Cardiac fibroblast (primary cell): Measurements from ENCODE around the gene SLC25A25.

Experiments
- DNase-seq, 2 donors: peaks; one replicate each; pipeline versions ENCODE4 v3.0.0 to v3.0.0-alpha.2; 2010; ENCODE audit warnings: low read depth in 2 of 2
- H3K4me3 ChIP-seq, 2 donors: replicated peaks in 1 of 2; 1 replicate in 1 of 2; 2 replicates in 1 of 2; pipeline ENCODE4 v1.5.1; 2011; ENCODE audit warnings: low read depth in 2 of 2, low read length in 2 of 2, mild to moderate bottlenecking in 2 of 2, moderate library complexity in 1 of 2
- CTCF ChIP-seq: IDR thresholded peaks from one replicate; pipeline ENCODE4 v1.5.1; 2011; ENCODE audit warnings: low read depth, mild to moderate bottlenecking, low read length, inconsistent platforms

SLC25A25 gene

GRCh38 chr9:128073253-128073886 lies 5.3 kb downstream of the SLC25A25 start:
- no peak overlapping the region for H3K4me3 ChIP-seq
- peak in 1 of 2 donors; percentile 50 for DNase-seq

GRCh38 chr9:128077847-128078503 lies 9.9 kb downstream of the SLC25A25 start:
- no peak overlapping the region for H3K4me3 ChIP-seq
- TF ChIP-seq CTCF, result no peak
- DNase-seq, result no peak

More at GRCh38 chr9:128073253-128073886, 5.3 kb downstream of the SLC25A25 start:
- TF ChIP-seq CTCF, result no peak

GRCh38 chr9:128078504-128079434 lies 10.7 kb downstream of the SLC25A25 start:
- DNase-seq, result peak in 1 of 2 donors; percentile 51
- no peak overlapping the region for H3K4me3 ChIP-seq
- no peak for TF ChIP-seq CTCF

- TF ChIP-seq CTCF, result no peak
- DNase-seq, result no peak
- no peak overlapping the region for H3K4me3 ChIP-seq
Observed at GRCh38 chr9:128080206-128080605, 12.2 kb downstream of the SLC25A25 start.

- TF ChIP-seq CTCF, result no peak
- peak; percentile 88 to 91 for DNase-seq
- H3K4me3 ChIP-seq, result no peak overlapping the region
Observed at GRCh38 chr9:128081056-128081455, 13.0 kb downstream of the SLC25A25 start.

- DNase-seq, result no peak
Observed at GRCh38 chr9:128082151-128082550, 14.1 kb downstream of the SLC25A25 start.

More at GRCh38 chr9:128082151-128082550, 14.1 kb downstream of the SLC25A25 start:
- no peak overlapping the region for H3K4me3 ChIP-seq
- no peak for TF ChIP-seq CTCF
